Fibroblast of skin of left quadriceps (primary cell): Measurements from ENCODE around the gene SSTR4.
"Not testable (repeated sequence)": the region's sequence is repeated elsewhere in the genome, so short reads cannot be mapped to it uniquely, and the experiment has no call there.

ENCODE experiments used
- DNase-seq, 2 experiments: peaks; one replicate each; pipeline ENCODE4 v3.0.0-alpha.2; 2013; ENCODE audit warnings: low read depth in 2 of 2

The SSTR4 gene, protein sequence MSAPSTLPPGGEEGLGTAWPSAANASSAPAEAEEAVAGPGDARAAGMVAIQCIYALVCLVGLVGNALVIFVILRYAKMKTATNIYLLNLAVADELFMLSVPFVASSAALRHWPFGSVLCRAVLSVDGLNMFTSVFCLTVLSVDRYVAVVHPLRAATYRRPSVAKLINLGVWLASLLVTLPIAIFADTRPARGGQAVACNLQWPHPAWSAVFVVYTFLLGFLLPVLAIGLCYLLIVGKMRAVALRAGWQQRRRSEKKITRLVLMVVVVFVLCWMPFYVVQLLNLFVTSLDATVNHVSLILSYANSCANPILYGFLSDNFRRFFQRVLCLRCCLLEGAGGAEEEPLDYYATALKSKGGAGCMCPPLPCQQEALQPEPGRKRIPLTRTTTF

DNA sequence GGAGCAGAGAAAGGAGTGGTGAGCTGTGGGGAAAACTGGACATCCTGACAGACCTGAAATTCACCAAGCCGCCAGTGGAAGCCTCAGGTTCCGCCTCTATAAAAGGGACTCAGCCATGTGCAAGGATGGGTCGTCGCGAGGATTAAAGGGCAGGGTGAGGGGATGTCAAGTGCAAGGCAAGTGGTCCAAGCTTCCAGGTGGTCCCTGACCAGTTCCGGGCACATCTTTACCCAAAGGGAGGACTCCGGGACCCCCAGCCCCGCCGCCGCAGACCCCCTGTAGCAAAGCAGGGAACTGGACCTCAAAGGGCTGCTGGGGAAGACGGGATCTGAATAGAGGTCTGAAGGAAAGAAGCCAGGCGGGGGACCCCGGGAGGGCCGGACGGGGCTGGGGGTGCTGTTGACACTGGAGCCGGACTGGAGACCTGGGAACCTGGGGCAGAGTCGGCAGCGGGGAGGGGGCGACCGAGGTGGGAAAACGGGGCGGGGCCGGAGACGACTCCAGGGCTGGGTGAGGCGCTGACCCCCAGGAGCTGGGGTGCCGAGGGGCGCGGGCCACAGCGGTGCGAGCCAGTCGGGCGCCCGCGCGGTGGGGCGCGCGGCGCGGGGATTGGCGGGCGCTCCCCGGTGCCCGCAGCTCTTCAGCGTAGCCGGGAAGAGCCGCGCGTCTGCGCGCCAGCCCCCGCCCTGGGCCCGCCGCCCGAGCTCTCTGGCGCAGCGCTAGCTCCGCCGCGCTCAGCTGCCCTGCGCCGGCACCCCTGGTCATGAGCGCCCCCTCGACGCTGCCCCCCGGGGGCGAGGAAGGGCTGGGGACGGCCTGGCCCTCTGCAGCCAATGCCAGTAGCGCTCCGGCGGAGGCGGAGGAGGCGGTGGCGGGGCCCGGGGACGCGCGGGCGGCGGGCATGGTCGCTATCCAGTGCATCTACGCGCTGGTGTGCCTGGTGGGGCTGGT is at the start of gene SSTR4:
TSS of gene SSTR4 (plus strand) at position 592 of the 951 bp plus-strand sequence. CDS start at position 764, 172 bp downstream.
- no peak for DNase-seq

DNA sequence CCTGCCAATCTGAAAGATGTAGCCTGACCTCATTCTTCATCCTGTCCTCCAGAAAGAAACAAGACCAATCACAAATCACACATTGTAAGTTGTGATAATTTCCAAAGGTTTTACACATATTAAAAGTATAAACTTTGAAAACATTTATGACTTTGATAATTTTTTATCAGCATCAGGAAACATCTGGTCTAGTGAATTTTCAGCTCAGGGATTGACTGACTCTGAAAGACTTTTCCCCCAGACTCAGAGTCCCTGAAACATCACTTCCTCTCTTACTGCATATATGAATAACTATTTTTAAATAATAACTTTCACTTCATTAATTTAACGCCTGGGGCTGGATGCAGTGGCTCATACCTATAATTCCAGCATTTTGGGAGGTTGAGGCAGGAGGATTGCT is 48.5 kb upstream of the SSTR4 start:
- DNase-seq: no peak

DNA sequence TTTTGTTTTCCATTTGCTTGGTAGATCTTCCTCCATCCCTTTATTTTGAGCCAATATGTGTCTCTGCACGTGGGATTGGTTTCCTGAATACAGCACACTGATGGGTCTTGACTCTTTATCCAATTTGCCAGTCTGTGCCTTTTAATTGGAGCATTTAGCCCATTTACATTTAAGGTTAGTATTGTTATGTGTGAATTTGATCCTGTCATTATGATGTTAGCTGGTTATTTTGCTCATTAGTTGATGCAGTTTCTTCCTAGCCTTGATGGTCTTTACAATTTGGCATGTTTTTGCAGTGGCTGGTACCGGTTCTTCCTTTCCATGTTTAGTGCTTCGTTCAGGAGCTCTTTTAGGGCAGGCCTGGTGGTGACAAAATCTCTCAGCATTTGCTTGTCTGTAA is 43.7 kb upstream of the SSTR4 start:
- DNase-seq: not testable (repeated sequence)

DNA sequence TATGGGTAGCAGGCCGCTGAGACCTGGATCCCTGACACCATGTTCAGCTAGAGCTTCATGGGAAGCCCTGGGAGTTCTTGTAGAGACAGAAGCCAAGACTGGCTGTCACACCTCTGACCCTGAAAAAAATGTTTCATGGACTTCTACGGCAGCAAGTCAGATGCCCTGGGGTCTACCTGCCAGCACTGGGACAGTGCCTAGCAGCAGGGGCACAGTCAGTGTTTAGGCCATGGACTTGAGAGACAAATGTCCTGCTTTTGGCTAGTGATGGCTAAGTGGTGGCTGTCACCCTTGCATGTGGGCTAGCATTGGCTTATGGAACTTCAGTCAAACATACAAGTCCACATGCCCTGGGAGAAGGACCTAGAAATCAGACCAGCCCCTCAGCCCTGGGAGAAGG is 41.3 kb upstream of the SSTR4 start:
- DNase-seq: no peak

DNA sequence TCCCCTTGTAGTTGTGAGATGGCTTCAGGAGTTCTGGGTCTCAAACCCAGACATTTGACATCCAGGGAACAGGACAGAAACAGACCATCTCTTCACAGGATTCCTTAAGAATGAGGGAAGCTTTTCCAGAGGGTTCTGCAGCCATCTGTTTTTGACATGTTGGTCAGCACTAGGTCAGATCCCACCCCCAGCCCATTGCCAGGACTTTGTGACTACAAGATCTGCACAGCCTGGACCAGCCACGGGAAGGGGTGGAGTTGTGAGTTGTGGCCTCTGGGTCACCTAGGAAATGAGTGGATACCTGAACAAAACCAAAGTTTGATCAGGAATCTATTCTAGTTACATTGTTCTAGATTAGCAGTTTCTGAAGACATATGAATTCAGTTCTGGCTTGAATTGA is 39.2 kb upstream of the SSTR4 start:
- no peak for DNase-seq

DNA sequence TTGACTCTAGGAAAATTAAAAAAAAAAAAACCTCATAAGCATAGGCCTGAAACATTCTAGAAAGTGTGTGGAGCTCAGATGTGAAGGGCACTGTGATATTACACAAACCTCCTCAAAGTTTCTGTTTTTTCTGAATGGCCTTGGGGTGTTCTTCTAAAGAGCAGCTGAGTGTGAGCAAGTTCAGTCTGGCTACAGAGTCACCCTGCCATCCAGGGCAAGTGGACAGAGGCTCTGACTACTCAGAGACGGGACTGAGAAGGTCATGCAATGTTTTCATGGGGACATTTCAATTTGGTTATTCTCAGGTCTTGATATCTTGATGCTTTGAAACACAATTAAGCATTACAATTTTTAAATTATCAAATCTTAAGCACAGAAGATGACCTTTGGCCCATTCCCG is 36.6 kb upstream of the SSTR4 start:
- DNase-seq: no peak

DNA sequence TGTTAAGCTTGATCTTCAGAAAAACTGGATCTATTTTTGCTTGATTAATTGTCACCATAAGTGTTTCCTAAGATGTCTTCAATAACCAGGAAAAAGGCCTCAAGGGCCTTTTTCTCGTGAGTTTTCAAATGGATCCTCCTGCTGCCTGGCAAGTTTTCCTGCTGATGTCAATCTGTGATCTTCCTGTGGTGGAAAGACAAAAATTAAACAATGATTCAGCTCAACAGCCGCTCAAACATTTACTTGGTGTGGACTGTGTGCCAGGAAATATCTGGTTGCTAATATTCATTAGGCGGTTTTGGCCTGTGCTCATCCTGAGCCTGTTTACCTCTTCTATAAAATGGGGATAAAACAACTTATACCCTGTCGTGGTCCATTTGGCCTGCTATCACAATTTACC is 35.4 kb upstream of the SSTR4 start:
- DNase-seq: no peak

DNA sequence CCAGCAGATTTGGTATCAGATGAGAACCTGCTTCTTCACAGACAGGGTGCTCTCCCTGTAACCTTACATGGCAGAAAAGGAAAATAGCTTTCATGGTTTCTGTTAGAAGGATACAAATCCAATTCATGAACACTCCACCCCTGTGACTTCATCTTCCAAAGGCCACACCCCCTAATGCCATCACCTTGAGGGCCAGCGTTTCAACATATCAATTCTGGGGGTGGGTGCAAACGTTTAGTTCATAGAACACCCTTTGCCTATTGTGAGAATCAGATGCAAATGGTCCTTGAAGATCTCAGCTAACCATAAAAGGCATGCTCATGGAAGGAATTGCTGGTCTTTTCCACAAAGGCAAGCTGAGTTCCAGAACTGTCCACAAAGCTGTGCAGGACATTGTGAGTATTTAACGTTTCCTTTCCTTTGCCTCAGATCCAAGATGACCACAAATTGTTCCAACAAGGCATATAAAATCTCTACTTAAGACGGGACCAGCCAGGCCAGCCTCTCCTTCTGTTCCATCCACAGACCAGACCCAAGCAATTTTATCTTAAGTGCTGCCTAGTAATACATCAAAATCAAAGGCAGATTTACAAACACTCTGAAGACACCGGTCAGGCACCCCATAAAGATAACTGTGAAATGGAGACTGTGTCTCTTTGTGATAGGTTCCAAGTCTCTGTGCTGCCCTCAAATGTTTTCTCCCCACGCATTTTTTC is 34.7 kb upstream of the SSTR4 start:
- DNase-seq: no peak

DNA sequence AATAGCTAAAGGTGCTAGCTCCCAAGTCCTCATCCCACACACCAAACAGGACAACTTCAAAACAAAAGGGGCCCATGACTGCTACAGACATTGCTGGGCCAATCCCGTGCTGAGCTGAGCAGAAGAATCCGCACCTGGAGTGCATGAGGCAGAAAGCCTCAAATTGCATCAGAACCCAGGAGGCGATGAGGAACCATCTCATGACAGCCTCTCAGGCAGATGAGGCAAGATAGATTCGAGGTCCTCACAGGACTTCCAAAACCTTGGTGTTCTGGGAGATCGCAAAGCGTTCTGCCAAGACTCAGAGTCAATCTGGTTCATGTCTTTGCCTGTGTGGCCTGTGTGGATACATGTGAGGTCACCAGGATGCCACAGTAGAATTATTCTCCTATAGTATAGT is 32.8 kb upstream of the SSTR4 start:
- DNase-seq: no peak

DNA sequence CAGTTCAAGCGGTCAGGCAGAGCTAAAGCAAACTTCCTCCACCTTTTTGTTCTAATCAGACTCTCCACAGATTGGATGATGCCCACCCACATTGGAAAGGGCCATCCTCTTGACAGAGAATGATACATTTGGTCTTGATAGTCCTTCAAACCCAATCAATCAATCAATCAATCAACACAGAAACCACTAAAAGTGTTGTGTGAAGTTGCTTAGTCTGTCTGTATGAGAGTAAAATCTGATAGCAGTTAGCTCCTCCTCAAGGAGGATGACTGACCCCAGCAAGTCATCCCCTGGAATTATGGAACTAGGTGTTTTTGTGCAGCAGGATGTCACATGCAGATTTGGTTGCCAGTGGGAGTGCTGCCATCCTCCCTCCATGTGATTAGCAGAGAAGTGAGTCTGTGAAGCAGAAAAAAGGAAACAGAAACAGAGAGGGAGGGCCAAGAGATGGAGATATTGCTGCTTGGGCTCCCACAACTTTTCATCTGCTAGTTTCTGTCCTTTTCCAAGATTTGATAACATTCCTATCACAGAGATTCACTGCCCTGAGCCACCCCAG is 32.0 kb upstream of the SSTR4 start:
- DNase-seq: no peak

DNA sequence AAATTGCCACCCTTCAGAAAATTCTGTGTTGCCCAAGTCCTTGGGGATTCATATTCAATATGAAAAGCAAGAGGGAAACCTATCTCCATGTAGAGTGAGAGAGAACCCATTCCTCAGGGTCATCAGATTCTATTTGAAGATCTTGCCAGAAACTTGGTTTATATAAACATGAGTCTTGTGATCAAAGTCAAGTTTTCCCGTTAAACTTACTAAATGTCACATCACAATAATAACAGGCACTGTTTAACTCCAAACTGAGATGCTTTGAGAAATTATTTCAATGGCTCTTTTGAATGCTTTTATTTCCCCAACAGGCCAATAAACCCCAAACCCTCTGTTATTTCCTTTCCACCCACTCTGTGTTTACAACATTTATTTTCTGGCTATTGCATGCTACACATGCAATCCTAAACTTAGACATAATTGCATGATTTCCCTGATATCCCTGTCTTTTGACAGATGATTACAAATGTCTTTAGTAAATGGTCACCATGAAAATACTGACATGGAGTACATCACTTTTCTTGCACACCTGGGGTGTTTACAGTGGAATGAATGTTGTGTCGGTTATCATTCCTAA is 31.1 kb upstream of the SSTR4 start:
- no peak for DNase-seq

DNA sequence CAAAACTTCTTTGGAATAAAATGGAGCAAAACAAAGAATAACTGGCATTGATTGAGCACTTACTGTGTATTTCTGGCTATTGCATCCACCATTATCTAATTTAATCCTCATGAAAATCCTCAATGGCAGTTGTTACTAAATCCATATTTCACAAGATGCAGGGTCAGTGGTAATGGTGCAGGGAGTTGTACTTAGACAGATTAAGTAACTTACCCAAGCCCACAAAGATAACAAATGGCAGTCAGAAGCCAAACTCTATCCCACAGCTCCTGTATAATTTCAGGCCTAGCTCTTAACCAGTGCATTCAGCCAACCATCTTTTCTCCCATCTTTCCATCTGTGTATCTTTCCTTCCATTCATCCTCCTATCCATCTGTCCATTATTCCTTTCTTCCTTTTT is 29.3 kb upstream of the SSTR4 start:
- DNase-seq: no peak

DNA sequence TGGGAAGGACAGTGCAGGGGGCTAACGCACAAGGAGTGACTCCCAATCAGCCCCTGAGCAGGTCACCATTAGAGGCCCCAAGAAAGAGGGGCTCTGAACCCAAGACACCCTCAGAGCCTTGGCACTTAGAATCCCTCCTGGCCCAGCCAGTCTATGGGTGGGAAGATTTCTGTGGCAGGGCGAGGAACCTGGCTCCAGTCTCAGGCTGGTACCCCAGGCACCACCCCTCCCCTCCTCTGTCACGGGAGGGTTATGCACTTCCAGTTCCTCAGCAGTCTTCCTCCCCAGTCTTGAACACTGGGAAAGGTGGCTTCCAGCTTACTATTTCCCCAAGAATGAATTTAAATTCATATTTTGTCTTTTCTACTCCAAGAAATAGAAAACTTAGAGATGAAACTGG is 27.6 kb upstream of the SSTR4 start:
- DNase-seq: no peak

DNA sequence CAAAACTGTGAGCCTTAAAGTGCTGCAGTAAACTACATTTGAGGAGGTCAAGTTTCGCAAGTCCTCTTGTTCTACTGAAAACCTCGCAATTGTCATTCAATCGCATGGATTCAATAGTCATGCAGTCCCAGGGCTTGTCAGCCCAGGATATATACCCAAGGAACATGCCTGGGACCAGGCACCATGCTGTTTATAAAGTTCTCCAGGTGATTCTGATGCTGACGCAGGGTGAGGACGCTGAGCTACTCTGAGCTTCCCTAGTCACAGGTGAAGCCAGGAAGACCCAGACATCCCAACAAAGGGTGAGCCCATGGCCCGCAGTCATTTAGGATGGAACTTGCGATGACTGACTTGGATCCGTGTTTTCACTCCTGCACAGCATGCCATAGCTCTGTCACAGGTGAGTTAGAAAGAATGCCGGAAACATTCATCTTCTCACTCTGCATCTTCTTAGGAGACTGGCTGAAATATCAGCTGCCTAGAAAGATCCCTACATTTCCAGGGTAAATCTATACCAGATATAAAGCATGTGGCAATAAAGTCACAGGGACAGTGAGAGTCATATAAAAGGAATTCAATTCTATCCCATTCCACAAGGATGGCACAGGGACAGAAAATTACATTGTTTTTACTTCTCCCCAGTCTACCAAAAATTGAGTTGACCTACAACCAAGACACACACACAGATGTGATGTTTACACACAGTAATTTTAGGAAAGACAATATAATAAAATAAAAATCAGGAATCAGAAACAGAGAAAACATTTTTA is 27.0 kb upstream of the SSTR4 start:
- DNase-seq: no peak

DNA sequence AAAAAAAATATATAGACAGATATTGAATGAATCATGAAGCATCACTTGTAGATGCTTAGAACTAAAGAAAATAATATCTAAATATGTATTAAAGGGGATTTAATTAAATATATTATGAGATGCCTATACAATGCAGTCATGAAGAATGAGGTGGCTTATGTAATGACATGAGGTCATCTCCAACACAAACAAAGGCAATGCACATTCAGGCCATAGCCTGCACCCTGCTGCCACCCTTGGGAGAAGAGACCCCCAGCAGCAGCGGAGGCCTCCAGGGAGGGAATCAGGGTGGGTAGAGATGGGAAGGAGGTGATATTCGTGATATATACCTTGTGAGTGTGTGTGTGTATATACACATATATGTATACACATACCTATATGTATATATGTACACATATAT is 26.4 kb upstream of the SSTR4 start:
- DNase-seq: no peak

DNA sequence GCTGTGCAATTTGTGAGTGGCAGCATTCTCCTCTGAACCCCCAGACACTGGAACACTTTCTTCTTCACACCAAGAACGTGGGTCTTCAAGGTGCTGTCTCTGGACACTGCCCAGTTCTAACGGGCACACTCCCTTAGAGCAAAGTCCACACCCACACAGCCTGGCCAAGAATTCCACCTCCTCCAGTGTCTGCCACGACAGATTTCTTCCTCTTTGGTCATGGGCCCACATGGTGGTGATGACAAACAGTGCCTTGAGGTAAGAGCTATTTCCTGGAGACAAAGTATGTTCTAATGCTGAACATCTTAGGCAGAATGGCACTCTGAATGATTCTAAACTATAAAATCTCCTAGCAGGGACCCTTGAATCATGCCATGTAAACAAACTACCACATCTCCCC is 25.5 kb upstream of the SSTR4 start:
- no peak for DNase-seq

DNA sequence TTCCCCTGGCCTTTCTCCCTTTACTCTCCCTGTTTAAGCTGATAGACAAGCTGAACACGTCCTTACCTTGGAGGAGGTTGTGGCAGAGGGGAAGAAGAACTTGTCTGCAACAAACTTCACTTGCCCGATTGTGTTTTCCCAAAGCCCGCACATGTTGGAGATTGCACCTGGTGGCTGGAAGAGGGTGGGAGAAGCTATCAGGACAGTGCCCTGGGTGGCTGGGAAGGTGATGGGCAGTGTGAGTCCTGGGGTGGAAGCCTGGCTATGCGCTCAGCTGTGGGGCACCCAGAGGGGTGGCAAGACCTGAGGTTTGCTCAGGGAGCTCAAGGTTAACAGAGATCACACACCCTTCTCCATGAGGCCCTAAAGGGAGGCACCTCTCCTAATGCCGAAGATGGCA is 25.0 kb upstream of the SSTR4 start:
- no peak for DNase-seq

DNA sequence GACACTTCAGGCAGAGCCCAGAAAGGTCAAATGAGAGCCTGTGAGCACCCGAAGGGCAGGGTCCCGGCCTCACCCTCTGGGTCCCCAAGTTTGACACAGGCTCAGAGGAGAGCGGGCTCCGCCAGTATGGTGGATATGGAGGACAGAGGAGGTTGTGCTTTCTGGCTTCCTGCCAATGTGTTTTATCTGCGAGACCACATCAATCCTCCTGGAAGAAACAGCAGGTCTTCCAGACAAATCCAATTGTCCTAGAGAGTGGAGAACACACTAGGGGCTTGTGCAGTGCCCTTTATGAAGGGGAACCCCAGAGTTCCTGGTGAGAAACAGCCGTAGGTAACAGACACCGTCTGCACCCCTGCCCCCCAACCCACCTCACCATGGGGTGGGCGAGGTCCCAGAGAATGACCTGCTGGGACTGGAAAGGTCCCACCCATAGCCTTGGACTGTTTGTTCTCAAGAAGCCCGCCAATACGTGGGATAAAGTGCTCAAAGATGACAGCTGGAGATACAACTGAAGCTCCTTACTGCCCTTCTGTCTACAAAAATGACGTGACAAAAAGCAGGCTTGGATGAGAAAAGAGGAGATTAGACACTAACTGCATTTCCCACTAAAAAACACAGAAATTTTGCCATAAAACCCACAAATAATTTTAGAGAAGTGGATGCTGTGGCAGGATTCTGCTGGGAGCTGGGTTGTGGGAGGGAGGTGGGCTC is 23.9 kb upstream of the SSTR4 start:
- DNase-seq: no peak

DNA sequence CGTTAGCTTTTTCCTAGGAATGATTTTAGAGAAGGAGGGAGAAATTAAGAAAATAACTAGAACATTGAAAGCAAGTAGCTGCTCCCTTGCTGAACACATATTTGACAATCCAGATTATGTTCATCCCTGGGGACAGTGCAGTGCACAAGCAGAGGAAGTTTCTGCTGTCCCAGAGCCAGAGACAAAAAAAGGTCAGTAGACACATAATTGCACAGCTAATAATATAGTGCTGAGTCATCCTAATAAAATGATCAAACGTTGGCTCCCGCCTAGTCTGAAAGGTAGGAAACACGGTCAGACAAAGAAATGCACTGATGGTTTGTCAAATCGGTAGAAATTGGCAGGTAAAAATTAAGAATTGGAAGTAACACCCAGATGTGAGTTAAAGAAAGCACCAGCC is 21.7 kb upstream of the SSTR4 start:
- no peak for DNase-seq

DNA sequence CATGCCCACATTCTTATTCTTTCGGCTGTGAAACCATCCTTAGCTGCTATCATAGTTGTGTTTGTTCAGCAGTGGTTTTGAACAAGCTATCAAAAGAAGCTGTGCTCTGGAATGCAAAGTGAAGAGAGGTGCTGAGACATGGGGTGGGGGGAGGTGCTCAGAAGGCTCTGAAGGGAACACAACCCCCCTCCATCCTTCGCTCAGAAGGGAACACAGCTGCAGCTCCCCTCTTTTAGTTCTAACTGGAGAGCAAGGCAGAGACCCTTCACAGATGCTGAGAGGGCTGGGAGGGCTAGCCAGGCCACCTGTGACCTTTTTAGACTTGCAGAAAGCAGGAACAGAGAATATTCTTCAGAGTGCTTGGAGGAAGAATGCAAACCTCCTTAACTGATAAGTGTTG is 17.6 kb upstream of the SSTR4 start:
- DNase-seq: no peak
